GM15510 (cell line): ENCODE results near the gene C19orf81.

ENCODE experiments used
- POLR2A ChIP-seq: IDR thresholded peaks from 3 replicates; pipeline ENCODE4 v1.6.1; 2011; ENCODE audit warnings: borderline replicate concordance; ENCODE audit not compliant: insufficient read length; ENCODE audit errors: extremely low read depth

The C19orf81 gene

DNA sequence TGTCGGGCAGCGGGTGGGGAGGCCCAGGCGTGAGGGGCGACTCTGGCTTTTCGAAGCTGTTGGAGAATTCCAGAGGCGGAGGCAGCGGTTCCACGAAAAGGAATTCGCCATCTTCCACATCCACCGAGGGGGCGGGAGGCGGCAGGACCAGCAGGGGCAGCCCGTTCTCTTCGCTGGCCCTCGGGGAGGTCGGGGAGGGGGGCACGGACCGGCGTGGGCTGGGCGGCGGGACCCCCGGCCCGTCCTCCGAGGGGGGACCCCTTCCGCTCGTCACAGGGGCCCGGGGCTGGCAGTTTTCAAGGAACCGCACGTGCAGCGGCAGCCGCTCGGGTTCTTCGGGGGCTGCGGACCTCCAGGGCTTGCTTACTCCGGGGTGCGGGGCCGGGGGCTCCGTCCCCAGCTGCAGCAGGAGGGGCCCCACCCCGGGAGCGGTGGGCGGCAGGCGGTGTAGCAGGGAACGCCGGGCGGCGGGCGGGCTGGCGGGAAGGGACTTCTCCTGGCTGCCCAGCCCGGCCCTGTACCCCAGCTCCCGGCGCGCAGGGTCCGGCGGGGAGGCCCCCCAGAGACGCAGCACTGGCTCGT lies 18.0 kb downstream of the C19orf81 start:
- TF ChIP-seq POLR2A = no peak

DNA sequence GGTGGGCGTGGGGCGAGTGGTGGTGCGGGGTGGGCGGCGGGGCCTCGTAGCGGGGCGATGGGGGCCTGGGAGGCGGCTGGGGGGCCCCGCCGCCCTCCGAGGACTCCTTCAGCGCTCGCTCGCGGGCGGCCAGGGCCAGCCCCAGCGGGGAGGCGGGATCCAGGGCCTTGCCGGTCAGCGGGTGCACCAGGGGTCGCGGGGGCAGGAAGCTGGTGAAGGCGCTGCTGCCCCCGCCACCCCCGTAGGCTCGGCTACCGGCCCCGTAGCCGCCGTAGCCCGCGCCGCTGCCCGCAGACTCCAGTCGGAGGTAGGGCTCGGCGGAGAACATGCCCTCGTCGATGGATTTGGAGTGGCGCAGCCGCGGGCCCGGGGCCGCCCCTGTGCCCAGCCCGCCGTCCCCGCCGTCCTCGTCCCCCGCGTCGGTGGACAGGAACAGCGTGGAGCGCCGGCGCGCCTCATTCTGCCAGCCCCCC lies 18.6 kb downstream of the C19orf81 start:
- no peak for TF ChIP-seq POLR2A

DNA sequence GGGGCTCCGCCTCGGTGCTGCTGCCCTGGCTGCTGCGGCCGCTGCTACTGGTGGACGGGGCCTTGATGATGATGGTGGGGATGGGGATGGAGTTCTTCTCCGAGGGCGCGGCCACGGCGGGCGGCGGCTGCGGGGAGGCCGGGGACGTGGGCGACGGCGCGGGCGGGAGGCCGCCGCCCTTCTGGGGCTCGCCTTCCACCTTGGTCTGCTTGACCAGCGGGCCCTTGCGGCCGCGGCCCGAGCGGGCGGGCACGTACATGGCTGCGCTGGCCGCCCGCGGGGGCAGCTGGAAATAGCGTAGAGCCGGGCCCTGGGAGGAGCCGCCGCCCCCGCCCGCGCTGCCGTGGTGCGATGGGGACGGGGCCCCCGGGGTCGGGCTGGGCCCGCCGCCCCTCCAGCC lies 19.2 kb downstream of the C19orf81 start:
- no peak for TF ChIP-seq POLR2A

DNA sequence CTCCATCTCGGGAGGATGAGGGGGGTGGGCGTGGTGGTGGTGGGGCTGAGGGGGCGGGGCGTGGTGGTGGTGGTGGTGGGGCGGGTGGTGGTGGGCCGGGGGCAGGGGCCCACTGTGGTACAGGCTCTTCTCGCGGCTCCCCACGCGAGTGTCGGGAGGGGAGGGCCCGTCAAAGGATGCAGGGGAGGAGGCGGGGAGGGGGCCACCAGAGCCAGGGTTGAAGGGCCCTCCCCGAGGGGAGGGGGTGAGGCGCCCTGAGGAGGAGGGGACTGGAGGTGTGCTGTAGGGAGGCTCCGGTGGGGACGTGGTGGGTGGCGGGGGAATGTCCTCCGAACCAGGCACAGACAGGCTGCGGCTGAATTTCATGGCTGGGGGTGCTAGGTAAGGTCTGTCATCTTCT lies 19.6 kb downstream of the C19orf81 start:
- TF ChIP-seq POLR2A = no peak

DNA sequence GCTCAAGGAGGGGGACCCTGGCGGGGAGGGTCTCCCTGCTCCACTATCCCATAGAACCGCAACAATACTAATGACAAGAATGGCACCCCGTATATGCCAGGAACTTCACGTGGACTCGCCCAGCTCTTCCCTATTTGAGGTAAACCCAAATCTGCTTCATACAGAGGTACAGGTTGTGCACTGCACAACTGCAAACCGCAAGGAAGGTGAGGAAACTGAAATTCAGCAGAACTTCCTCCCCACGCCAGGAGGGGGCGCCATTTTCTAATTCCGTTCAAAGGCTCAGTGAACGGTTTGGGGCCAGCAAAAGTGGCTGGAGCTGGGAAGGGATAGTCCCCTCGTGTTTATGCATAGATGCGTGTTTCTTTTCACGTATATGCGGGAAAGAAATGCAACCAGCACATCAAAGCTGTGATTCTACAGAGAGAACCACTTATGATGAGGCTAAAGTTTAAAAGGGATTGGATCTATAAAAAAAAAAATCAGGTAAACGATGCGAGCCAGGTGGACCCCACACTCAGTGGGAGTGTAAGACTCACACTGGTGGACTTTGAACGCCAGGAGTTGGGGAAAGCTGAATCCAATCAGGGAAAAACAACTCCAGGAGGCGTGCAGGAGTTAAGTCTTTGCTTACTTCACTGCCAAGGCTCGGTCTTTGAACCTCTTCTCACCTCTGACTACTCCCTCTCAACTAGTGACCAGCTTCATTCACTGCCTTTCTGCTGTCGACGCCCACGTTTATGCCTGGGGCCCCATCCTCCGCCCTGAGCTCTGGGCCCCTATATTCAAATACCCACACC lies 20.3 kb downstream of the C19orf81 start:
- TF ChIP-seq POLR2A = no peak

DNA sequence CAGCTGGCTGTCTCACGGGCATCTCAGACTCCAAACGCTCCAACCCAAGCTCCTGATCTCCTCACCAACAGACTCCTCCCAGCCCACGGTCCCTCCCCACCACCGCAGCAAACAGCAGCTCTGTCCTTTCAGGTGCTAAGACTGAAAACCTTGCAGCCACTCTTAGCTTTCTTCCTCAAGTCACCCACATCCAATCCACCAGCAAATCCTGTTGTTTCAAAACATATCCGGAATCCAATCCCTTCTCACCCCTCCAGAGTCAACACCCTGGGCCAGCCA lies 20.8 kb downstream of the C19orf81 start:
- no peak for TF ChIP-seq POLR2A

DNA sequence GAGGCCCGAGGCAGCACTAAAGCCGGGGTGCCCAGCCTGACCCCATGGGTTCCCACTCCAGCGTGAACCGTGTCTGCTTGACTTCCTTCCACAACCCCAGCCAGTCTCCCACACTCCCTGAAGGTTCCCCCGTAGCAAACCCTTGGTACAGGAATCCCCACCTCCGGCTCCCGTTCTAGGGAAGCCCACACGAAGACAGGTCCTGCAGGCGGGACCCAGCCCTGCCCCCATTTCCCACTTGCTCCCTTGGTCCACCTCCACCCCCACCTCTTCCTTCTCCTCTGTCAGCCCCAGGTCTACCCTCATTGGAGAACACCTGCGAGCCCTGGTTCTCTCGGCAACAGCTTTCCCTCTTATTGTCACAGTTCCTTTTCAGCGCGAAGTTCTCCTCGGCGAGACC lies 23.9 kb downstream of the C19orf81 start:
- no peak for TF ChIP-seq POLR2A

DNA sequence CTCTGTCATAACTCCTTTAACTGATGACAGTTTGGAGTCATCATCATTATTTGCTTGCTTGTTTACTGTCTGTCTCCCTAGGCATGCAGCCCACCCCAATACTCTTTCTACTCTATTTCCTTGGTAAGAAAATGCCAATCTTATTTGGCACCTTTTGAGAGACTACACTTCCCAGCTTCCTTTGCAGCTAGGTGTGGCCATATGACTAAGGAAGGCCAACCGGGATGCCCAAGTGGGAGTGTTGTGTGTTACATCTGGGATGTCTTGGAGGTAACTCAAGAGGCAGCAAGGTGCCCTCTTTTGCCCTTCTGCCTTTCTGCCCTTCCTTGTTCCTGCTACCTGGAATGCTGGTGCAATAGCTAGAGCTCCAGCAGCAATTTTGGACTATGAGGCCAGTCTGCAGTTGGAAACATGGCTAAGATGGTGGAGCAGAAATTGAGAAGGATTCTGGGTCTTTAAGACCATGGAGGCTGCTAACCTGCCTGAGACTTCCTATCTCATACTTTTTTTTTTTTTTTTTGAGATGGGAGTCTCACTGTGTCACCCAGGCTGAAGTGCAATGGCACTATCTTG lies 27.5 kb downstream of the C19orf81 start:
- TF ChIP-seq POLR2A = no peak

DNA sequence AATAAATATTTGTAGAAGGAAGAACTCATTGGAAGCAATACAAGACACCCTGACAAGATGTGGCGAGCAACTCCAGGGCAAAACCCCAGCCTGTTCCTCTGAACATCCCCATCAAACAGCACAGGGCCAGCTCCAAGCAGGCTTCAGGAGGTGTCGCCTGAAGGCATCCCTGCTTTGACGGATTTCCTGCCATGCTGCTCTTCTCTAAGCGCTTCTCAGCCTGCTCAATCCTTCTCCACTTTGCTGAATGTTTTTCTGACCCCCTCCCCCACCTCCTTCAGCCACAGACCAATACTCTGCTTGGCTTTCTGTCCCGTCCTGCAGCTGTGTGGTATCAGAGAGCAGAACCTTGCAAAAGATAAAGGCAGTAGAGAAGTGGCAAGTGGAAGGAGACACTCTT lies 28.4 kb downstream of the C19orf81 start:
- TF ChIP-seq POLR2A = no peak

DNA sequence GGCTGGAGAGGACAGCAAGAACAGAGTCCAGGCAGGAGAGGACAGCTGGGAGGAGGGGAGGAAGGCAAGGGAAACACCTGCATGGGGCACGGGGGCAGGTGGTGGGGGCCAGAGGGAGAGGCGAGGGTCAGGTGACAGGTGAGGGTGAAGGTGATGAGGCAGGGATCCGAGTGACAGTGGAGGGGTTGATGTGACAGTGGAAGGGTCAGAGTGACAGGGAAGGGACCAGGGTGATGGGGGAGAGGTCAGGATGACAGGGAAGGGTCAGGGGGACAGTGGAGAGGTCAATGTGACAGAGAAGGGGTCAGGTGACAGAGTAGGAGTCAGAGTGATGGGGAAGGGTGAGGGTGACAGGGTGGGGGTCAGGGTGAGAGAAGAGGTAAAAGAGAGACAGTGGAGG lies 29.1 kb downstream of the C19orf81 start:
- TF ChIP-seq POLR2A = no peak

DNA sequence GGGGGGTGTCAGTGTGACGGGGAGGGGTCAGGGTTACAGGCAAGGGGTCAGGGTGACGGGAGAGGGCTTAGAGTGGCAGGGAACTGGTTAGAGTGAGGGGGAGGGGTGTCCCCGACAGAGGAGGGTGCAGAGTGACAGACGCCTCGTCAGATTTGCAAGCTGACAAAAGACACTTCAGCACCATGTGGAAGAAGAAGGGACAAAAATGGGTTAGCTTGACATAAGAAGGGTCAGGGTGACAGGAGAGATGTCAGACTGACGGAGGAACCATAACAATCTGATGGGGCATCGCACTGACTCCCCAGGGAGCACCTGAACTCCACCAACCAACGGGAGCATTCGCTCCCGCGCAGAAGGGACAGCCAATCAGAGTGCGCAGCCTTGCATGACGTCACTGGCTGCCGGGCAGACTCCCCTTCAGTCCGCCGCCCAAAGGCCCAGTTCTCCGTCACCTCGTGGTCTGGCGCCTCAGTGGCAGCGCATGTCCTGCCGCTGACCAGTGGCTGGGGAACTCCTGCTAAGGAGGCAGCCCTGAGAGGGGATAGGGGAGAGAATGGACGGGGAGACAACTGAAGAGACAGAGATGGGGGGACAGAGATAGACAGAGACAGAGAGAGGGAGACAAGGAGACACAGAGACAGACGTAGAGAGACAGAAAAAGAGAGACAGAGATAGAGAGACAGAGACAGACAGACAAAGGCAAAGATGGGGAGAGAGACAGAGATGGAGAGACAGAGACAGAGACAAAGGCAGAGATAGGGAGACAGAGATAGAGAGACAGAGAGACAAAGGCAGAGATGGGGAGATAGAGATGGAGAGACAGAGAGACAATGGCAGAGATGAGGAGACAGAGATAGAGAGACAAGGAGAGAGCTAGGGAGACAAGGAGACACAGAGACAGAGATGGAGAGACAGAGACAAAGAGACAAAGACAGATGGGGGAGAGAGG lies 30.2 kb downstream of the C19orf81 start:
- TF ChIP-seq POLR2A = no peak

DNA sequence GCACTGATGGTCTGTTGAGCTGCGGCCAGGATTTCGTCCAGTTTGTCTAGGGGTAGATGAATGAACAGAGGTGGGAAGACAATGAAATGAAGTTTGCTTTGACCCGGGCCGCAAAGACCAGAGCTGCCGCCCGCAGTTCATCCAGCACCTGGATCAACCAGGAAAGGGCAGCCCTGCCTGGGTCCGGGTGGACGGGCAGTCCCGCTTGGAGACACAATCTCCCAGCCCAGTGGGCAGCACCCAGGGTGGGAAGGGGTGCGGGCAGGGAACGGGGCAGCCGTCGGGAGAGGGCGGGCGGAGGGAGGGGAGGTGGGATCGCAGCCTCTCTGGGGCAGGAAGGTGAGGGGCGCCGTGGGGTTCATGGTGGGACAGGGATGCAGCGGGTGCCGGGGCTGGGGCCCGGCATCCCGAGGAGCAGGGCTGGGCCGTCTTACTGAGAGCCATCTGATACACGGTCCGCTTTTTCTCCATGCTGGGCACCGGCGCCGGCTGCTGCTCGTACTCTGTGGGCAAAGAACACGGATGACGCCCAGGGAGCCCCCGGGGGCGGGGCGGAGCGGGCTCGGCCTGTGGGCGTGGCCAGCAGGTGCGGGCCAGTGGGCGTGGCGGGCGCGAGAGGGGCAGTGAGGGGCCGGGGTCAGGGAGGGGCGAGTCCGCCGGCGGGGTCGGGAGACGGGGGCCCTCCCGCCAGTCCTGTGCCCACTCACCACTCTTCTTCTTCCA lies 37.2 kb downstream of the C19orf81 start:
- TF ChIP-seq POLR2A = no peak

DNA sequence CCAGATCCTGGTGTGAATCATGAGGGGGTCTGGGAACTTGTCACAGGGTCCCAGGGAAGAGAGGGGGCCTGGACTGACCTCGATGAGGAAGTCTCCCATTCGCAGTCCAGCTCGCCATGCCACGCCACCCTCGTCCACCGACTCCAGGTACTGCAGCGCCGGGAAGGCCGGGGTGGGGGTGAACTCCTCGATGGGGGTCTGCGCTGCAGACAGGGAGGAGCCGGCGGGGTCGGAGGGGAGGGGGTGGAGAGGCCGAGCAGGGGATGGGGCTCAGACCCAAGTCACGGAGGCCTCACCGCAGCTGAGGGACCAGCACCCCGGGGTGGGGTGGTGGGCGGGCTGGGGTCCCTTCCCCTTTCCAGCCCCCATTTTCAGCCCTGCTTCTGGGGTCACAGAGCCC lies 39.5 kb downstream of the C19orf81 start:
- no peak for TF ChIP-seq POLR2A

DNA sequence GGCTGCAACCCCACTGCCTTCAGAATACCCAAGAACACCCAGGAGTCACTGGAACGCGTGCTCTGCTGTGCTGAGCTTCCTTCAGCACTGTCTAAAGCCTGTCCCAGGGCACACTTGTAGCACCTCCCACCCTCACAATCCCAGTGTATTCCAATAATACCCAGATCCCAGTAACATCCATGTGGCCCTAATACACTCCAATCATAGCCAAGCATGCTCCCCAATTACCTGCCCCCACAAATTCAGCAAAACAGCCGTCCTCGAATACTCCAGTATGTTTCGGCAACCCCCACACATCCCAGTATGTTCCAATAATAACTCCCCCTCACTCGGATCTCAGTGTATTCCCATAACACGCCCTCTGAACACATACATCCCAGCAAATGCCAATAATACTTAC lies 41.2 kb downstream of the C19orf81 start:
- TF ChIP-seq POLR2A = no peak
